OCI-LY7 (cell line): ENCODE measurements around the gene AUTS2. TPM values are rescaled to one million over a fixed set of nuclear protein-coding genes. Genes with fewer than 3 reads are reported as not detected.

ENCODE experiments used
- BruUV-seq: library from RNA; stranded (reverse); fragments of 400-500 nt; replicated peaks from 2 replicates; lab custom pipeline; 2021; lab: Mats Ljungman, UMichigan
- CTCF ChIA-PET: fragments of 300-600 bp; sonication (Branson Sonifier 250); formaldehyde crosslinking; loops from one replicate; lab custom pipeline; 2022; ENCODE audit warnings: antibody characterized with exemption; ENCODE audit not compliant: unreplicated experiment; lab: Charles Lee
- POLR2A ChIA-PET: fragments of 300-600 bp; sonication (Branson Sonifier 250); formaldehyde crosslinking; loops from one replicate; lab custom pipeline; 2022; ENCODE audit warnings: antibody characterized with exemption; lab: Charles Lee
- DNase-seq: peaks from one replicate; pipeline ENCODE4 v3.0.0-alpha.2; 2015; ENCODE audit warnings: low spot score
- H2AFZ ChIP-seq: fragments of 200-600 bp; sonication (generic), shearing (Covaris generic); 2 replicates; pipeline ENCODE4 v1.6.1; 2014; ENCODE audit warnings: mild to moderate bottlenecking, antibody characterized with exemption, low read length, moderate library complexity
- H3K27ac ChIP-seq: fragments of 200-600 bp; sonication (generic); 2 replicates; pipeline ENCODE4 v1.5.1; 2014; ENCODE audit warnings: mixed run types, low read depth, mild to moderate bottlenecking, moderate library complexity, low read length, inconsistent platforms; ENCODE audit not compliant: poor library complexity, severe bottlenecking
- H3K36me3 ChIP-seq: fragments of 200-600 bp; sonication (generic); 2 replicates; pipeline ENCODE4 v1.6.1; 2014; ENCODE audit warnings: mild to moderate bottlenecking, antibody characterized with exemption, low read length, moderate library complexity, mixed read lengths; ENCODE audit not compliant: insufficient read depth
- H3K4me1 ChIP-seq: fragments of 200-600 bp; sonication (generic); 2 replicates; pipeline ENCODE4 v1.5.1; 2014; ENCODE audit warnings: mild to moderate bottlenecking, low read length; ENCODE audit not compliant: insufficient read depth, poor library complexity, severe bottlenecking
- H3K4me2 ChIP-seq: fragments of 200-600 bp; sonication (generic); 2 replicates; pipeline ENCODE4 v1.6.1; 2014; ENCODE audit warnings: mild to moderate bottlenecking, low read length
- H3K4me3 ChIP-seq: fragments of 200-600 bp; sonication (generic); 2 replicates; pipeline ENCODE4 v1.5.1; 2014; ENCODE audit warnings: mild to moderate bottlenecking, low read depth, low read length; ENCODE audit not compliant: poor library complexity, severe bottlenecking
- H3K79me2 ChIP-seq: fragments of 200-600 bp; sonication (generic); 2 replicates; pipeline ENCODE4 v1.6.1; 2016; ENCODE audit warnings: low read depth, mild to moderate bottlenecking, low read length, moderate library complexity, mixed read lengths; ENCODE audit not compliant: insufficient read depth
- H3K9me2 ChIP-seq: fragments of 200-600 bp; sonication (generic); 2 replicates; pipeline ENCODE4 v1.6.1; 2016; ENCODE audit warnings: mild to moderate bottlenecking, low read length, mixed read lengths; ENCODE audit not compliant: insufficient read depth
- H3K9me3 ChIP-seq: fragments of 200-600 bp; sonication (generic); 2 replicates; pipeline ENCODE4 v1.6.1; 2014; ENCODE audit warnings: mild to moderate bottlenecking, mixed run types, low read length, mixed read lengths
- H4K20me1 ChIP-seq: fragments of 200-600 bp; sonication (generic); 2 replicates; pipeline ENCODE4 v1.6.1; 2014; ENCODE audit warnings: mild to moderate bottlenecking, antibody characterized with exemption, low read length, moderate library complexity, mixed read lengths; ENCODE audit not compliant: insufficient read depth
- EZH2phosphoT487 ChIP-seq: fragments of 200-600 bp; sonication (generic); IDR thresholded peaks from 2 replicates; pipeline ENCODE4 v1.6.1; 2018; ENCODE audit warnings: low read depth, borderline replicate concordance, mild to moderate bottlenecking, mixed run types, antibody characterized with exemption, low read length, moderate library complexity, mixed read lengths
- intact Hi-C: fragments of 100-400 bp; cut with micrococcal nuclease; formaldehyde crosslinking; loops from one replicate; pipeline ENCODE4 v1.10.0; 2022; ENCODE audit not compliant: unreplicated experiment
- total RNA-seq, 2 experiments: library from RNA; depleted of rRNA in 1 of 2; stranded (reverse); fragments of >200 nt in 1 of 2; shearing (Covaris generic) in 1 of 2; gene quantifications; 2 replicates each; pipeline ENCODE4 v1.2.3, GENCODE V29; 2014 to 2022
- TF ChIP-seq, protein P1 (sequence below): fragments of 200-600 bp; sonication (generic); conservative IDR thresholded peaks from 2 replicates; pipeline ENCODE4 v1.5.1; 2014; ENCODE audit warnings: mild to moderate bottlenecking, antibody characterized with exemption, low read length, moderate library complexity, mixed read lengths

Gene AUTS2
- total RNA-seq, 2 experiments from 2014 or later: 37.9 to 78.5 TPM

DNA sequence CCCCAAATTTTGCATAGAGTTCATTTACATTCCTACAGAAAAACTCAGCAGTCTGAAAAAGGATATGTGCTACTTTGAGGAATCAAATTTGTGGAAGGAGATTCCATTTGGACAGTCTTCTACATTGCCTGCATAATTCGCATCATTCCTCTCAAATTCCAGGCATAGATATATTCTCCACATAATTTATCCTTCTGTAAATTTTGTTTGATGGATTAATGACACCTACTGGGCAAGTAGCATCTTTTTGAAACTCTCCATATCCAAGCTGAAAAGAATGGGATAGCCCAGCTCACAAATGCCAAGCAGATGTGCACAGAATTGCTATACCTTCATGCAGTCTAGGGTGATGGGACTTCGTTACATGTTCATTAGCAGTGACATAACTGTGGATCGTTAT is 515.3 kb downstream of the AUTS2 start:
- intact Hi-C loops: no loop called here
- Histone ChIP-seq H4K20me1 (no peaks in the 10 kb centered on the region), H3K4me3 (no peak overlapping the region), H3K79me2 (no peaks in the 10 kb centered on the region), H3K4me1 (no peaks in the 10 kb centered on the region), H3K9me2 (no peaks in the 10 kb centered on the region), H3K9me3 (no peaks in the 10 kb centered on the region), H3K36me3 (peaks cover 5% of the 10 kb centered on the region; the same call in 1 of the 2 replicates), H3K27ac (no peak overlapping the region), H3K4me2 (no peak overlapping the region), H2AFZ (no peak overlapping the region)
- no peak for DNase-seq
- POLR2A ChIA-PET: interaction anchor here (0.9 to 1.8 kb wide), 2 partner anchors 9 to 12 kb away, joined by 3 to 9 read pairs; no protein-coding TSS in a partner anchor
- TF ChIP-seq, protein P1, sequence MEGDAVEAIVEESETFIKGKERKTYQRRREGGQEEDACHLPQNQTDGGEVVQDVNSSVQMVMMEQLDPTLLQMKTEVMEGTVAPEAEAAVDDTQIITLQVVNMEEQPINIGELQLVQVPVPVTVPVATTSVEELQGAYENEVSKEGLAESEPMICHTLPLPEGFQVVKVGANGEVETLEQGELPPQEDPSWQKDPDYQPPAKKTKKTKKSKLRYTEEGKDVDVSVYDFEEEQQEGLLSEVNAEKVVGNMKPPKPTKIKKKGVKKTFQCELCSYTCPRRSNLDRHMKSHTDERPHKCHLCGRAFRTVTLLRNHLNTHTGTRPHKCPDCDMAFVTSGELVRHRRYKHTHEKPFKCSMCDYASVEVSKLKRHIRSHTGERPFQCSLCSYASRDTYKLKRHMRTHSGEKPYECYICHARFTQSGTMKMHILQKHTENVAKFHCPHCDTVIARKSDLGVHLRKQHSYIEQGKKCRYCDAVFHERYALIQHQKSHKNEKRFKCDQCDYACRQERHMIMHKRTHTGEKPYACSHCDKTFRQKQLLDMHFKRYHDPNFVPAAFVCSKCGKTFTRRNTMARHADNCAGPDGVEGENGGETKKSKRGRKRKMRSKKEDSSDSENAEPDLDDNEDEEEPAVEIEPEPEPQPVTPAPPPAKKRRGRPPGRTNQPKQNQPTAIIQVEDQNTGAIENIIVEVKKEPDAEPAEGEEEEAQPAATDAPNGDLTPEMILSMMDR: no peak
- TF ChIP-seq EZH2phosphoT487: no peak
- BruUV-seq: no TSS peak
- CTCF ChIA-PET: no interaction called here

DNA sequence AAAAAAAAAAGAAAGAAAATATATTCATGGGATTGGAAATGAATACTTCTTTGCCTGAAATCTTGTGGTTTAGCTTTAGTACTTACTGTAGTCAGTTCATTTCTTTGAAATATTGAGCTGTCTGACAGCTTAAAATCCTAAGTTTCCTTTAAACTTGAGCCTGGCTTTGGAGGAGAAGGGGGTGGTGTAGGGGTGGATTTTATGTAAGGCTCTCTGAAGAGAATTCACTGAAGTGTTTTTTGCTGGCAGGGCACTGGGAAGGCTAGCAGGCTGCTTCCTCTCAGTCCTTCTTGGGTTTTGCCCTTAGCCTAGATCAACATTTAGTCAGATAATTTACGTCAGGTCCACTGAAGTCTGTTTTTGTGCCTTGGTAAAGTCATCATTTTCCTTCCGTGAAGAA is 516.5 kb downstream of the AUTS2 start:
- Histone ChIP-seq H2AFZ (no peak overlapping the region), H3K36me3 (peaks cover 15% of the 10 kb centered on the region), H3K4me3 (no peak overlapping the region), H3K27ac (no peak overlapping the region), H3K9me3 (no peaks in the 10 kb centered on the region), H3K4me1 (no peaks in the 10 kb centered on the region), H3K9me2 (no peaks in the 10 kb centered on the region), H3K79me2 (no peaks in the 10 kb centered on the region), H3K4me2 (no peak overlapping the region), H4K20me1 (no peaks in the 10 kb centered on the region)
- ChIA-PET POLR2A (interaction anchor here (1.8 kb wide), 1 partner anchor 10 kb away, joined by 9 read pairs; no protein-coding TSS in a partner anchor), CTCF (no interaction called here)
- DNase-seq: no peak
- TF ChIP-seq EZH2phosphoT487: no peak
- TF ChIP-seq, protein P1: no peak
- intact Hi-C loops: no loop called here
- BruUV-seq: no TSS peak

DNA sequence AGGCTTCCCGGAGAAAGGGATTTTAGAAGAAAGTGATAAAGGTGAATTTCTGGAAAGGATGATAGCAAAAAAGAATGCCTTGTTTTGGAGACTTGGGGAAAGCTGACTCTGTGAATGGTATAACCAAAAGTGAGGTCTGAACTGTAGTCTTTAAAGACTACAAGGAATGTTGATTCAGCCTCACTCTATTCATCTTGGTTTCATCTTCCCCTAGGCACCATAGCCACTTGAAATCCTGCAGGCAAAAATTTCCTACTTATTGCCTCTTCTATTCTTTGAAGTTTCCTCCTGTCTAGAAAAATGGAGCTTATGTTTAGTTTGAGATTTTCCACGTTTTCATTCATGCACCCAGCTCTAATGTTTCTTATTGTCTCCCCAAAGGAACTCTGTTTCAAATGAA is 518.0 kb downstream of the AUTS2 start:
- H3K4me2 ChIP-seq: no peak overlapping the region
- H4K20me1 ChIP-seq: no peaks in the 10 kb centered on the region
- H3K36me3 ChIP-seq: peaks cover 26% of the 10 kb centered on the region
- H3K27ac ChIP-seq: no peak overlapping the region
- no TSS peak for BruUV-seq
- H3K9me2 ChIP-seq: no peaks in the 10 kb centered on the region
- intact Hi-C loops: no loop called here
- POLR2A ChIA-PET: interaction anchor here (0.6 to 1.0 kb wide), 5 partner anchors 14 to 1168 kb away, joined by 3 to 7 read pairs (median 4); no protein-coding TSS in a partner anchor
- TF ChIP-seq, protein P1: no peak
- TF ChIP-seq EZH2phosphoT487: no peak
- no peaks in the 10 kb centered on the region for H3K4me1 ChIP-seq
- no peak overlapping the region for H2AFZ ChIP-seq
- no peak for DNase-seq
- H3K4me3 ChIP-seq: no peak overlapping the region
- H3K79me2 ChIP-seq: no peaks in the 10 kb centered on the region
- CTCF ChIA-PET: no interaction called here
- 0 out of 2 replicates have a peak, but pooled peaks cover 7% of the 10 kb centered on the region for H3K9me3 ChIP-seq
